Nephron (organoid): Measurements from ENCODE around the gene ZCCHC13.
"Not testable (repeated sequence)": the region's sequence is repeated elsewhere in the genome, so short reads cannot be mapped to it uniquely, and the experiment has no call there.

Experiments used
- H3K27ac Mint-ChIP-seq, 3 experiments: 2 replicates each; pipeline ENCODE4 v1.8.0; 2020; ENCODE audit warnings: mixed read lengths in 3 of 3, mild to moderate bottlenecking in 2 of 3, moderate library complexity in 1 of 3
- H3K27me3 Mint-ChIP-seq: 2 replicates; pipeline ENCODE4 v1.8.0; 2021; ENCODE audit warnings: low read depth, mild to moderate bottlenecking, moderate library complexity, mixed read lengths
- H3K36me3 Mint-ChIP-seq: 2 replicates; pipeline ENCODE4 v1.8.0; 2020; ENCODE audit warnings: low read depth, mixed read lengths
- H3K4me1 Mint-ChIP-seq: 2 replicates; pipeline ENCODE4 v1.8.0; 2020; ENCODE audit warnings: mixed read lengths
- H3K4me3 Mint-ChIP-seq, 3 experiments: 2 replicates each; pipeline ENCODE4 v1.8.0; 2020; ENCODE audit warnings: mild to moderate bottlenecking in 3 of 3, mixed read lengths in 3 of 3, moderate library complexity in 2 of 3
- H3K9me3 Mint-ChIP-seq: 2 replicates; pipeline ENCODE4 v1.8.0; 2020; ENCODE audit warnings: mixed read lengths
- CTCF ChIP-seq, 3 experiments: fragments of 200-600 bp; sonication (generic); IDR thresholded peaks; one replicate each; pipeline ENCODE4 v1.5.0; 2021; ENCODE audit warnings: antibody characterized with exemption in 3 of 3; ENCODE audit not compliant: unreplicated experiment in 3 of 3

Gene ZCCHC13

GRCh38 chrX:74304016-74304415 is at the start of gene ZCCHC13:
TSS of gene ZCCHC13 (plus strand) at chrX:74304180. CDS start at chrX:74304267, 87 bp downstream.
- H3K27ac Mint-ChIP-seq: no peak within 1 kb of the TSS
- no peak within 1 kb of the TSS for H3K4me3 Mint-ChIP-seq
- H3K27me3 Mint-ChIP-seq: no peaks in the 10 kb centered on the region
- no peaks in the 10 kb centered on the region for H3K36me3 Mint-ChIP-seq
- no peaks in the 10 kb centered on the region for H3K4me1 Mint-ChIP-seq
- TF ChIP-seq CTCF (IDR thresholded peaks at IDR 0.05; ENCODE audit: unreplicated experiment in 3 of 3): no peak
- no peaks in the 10 kb centered on the region for H3K9me3 Mint-ChIP-seq

GRCh38 chrX:74258111-74258510 is 45.9 kb upstream of the ZCCHC13 start:
- not testable (repeated sequence) for H3K4me1 Mint-ChIP-seq, H3K27ac Mint-ChIP-seq, H3K9me3 Mint-ChIP-seq, H3K4me3 Mint-ChIP-seq, H3K27me3 Mint-ChIP-seq
- H3K36me3 Mint-ChIP-seq: peaks cover 89% of the 10 kb centered on the region

- Mint-ChIP-seq H3K27ac (no peak overlapping the region), H3K4me1 (no peaks in the 10 kb centered on the region), H3K9me3 (peaks cover 5% of the 10 kb centered on the region), H3K27me3 (no peaks in the 10 kb centered on the region), H3K4me3 (no peak overlapping the region), H3K36me3 (peaks cover 87% of the 10 kb centered on the region)
- TF ChIP-seq CTCF (IDR thresholded peaks at IDR 0.05; ENCODE audit: unreplicated experiment in 3 of 3): no peak
These were observed 44.0 kb upstream of the ZCCHC13 start for GRCh38 chrX:74259885-74260491.

- no peak for TF ChIP-seq CTCF (IDR thresholded peaks at IDR 0.05; ENCODE audit: unreplicated experiment in 3 of 3)
- Mint-ChIP-seq H3K4me3 (no peak overlapping the region), H3K27ac (no peak overlapping the region), H3K27me3 (no peaks in the 10 kb centered on the region), H3K4me1 (no peaks in the 10 kb centered on the region), H3K36me3 (peaks cover 65% of the 10 kb centered on the region), H3K9me3 (peaks cover 5% of the 10 kb centered on the region)
These were observed 41.3 kb upstream of the ZCCHC13 start for GRCh38 chrX:74262452-74263209.

GRCh38 chrX:74270393-74270792 is 33.6 kb upstream of the ZCCHC13 start:
- Mint-ChIP-seq H3K27me3 (no peaks in the 10 kb centered on the region), H3K36me3 (peaks cover 53% of the 10 kb centered on the region), H3K27ac (no peak overlapping the region), H3K9me3 (no peaks in the 10 kb centered on the region), H3K4me3 (no peak overlapping the region), H3K4me1 (no peaks in the 10 kb centered on the region)
- TF ChIP-seq CTCF (IDR thresholded peaks at IDR 0.05; ENCODE audit: unreplicated experiment in 3 of 3): no peak

GRCh38 chrX:74272230-74272629 is 31.8 kb upstream of the ZCCHC13 start:
- Mint-ChIP-seq H3K27ac (no peak overlapping the region), H3K36me3 (peaks cover 64% of the 10 kb centered on the region), H3K27me3 (no peaks in the 10 kb centered on the region), H3K4me1 (no peaks in the 10 kb centered on the region), H3K9me3 (no peaks in the 10 kb centered on the region), H3K4me3 (no peak overlapping the region)
- no peak for TF ChIP-seq CTCF (IDR thresholded peaks at IDR 0.05; ENCODE audit: unreplicated experiment in 3 of 3)
